SK-N-SH treated with all-trans-retinoic acid at 6 μM for 48 hours (cell line): ENCODE results near the gene AMACR.

Source experiments
- ATAC-seq: fragments of 200-7000 bp; cut with Tn5 transposase; 3 replicates; pipeline ENCODE4 v1.9.1; 2020; ENCODE audit warnings: mild to moderate bottlenecking, moderate library complexity
- ARNTL ChIP-seq: fragments of 450-650 bp; formaldehyde crosslinking; IDR thresholded peaks from 2 replicates; pipeline ENCODE4 v1.5.0; 2020; ENCODE audit warnings: low read depth, mild to moderate bottlenecking, moderate library complexity, borderline replicate concordance
- BACH2 ChIP-seq: fragments of 250-450 bp; sonication (Bioruptor Pico); IDR thresholded peaks from 2 replicates; pipeline ENCODE4 v1.9.0; 2021; ENCODE audit warnings: mild to moderate bottlenecking, borderline replicate concordance
- CREB5 ChIP-seq: fragments of 250-450 bp; sonication (Bioruptor Pico); IDR thresholded peaks from 2 replicates; pipeline ENCODE4 v1.5.1; 2020; ENCODE audit warnings: low read depth, mild to moderate bottlenecking, moderate library complexity
- CSDC2 ChIP-seq: fragments of 250-450 bp; sonication (Bioruptor Pico); IDR thresholded peaks from 2 replicates; pipeline ENCODE4 v1.5.0; 2020; ENCODE audit warnings: mild to moderate bottlenecking, moderate library complexity
- ESRRG ChIP-seq: fragments of 250-450 bp; sonication (Bioruptor Pico); IDR thresholded peaks from 2 replicates; pipeline ENCODE4 v1.6.1; 2021; ENCODE audit warnings: mild to moderate bottlenecking
- GLIS3 ChIP-seq: fragments of 250-450 bp; sonication (Bioruptor Pico); IDR thresholded peaks from 2 replicates; pipeline ENCODE4 v1.5.0; 2020; ENCODE audit warnings: mild to moderate bottlenecking, moderate library complexity
- ISL1 ChIP-seq: fragments of 250-450 bp; sonication (Bioruptor Pico); IDR thresholded peaks from 2 replicates; pipeline ENCODE4 v2.1.2; 2022; ENCODE audit warnings: mild to moderate bottlenecking, moderate library complexity
- OSR1 ChIP-seq: fragments of 250-450 bp; sonication (Bioruptor Pico); IDR thresholded peaks from 2 replicates; pipeline ENCODE4 v1.8.0; 2022; ENCODE audit warnings: moderate library complexity, mild to moderate bottlenecking, inconsistent platforms
- PATZ1 ChIP-seq: fragments of 250-450 bp; sonication (Bioruptor Pico); IDR thresholded peaks from 2 replicates; pipeline ENCODE4 v1.8.0; 2020; ENCODE audit warnings: mild to moderate bottlenecking, moderate library complexity, borderline replicate concordance
- POU6F1 ChIP-seq: fragments of 250-450 bp; sonication (Bioruptor Pico); IDR thresholded peaks from 2 replicates; pipeline ENCODE4 v1.8.0; 2021; ENCODE audit warnings: low read depth, mild to moderate bottlenecking, moderate library complexity, borderline replicate concordance
- PPARA ChIP-seq: fragments of 250-450 bp; sonication (Bioruptor Pico); IDR thresholded peaks from 2 replicates; pipeline ENCODE4 v1.5.0; 2020; ENCODE audit warnings: mild to moderate bottlenecking, borderline replicate concordance
- RARB ChIP-seq: fragments of 250-450 bp; sonication (Bioruptor Pico); IDR thresholded peaks from 2 replicates; pipeline ENCODE4 v1.8.0; 2021; ENCODE audit warnings: mild to moderate bottlenecking, moderate library complexity
- SNAI2 ChIP-seq: fragments of 250-450 bp; sonication (Bioruptor Pico); IDR thresholded peaks from 2 replicates; pipeline ENCODE4 v1.5.0; 2020; ENCODE audit warnings: mild to moderate bottlenecking, moderate library complexity
- TCF4 ChIP-seq: fragments of 250-450 bp; sonication (Bioruptor Pico); IDR thresholded peaks from 2 replicates; pipeline ENCODE4 v1.8.0; 2021; ENCODE audit warnings: mild to moderate bottlenecking, moderate library complexity, borderline replicate concordance
- ZC3H10 ChIP-seq: fragments of 250-450 bp; sonication (Bioruptor Pico); IDR thresholded peaks from 2 replicates; pipeline ENCODE4 v1.5.1; 2021; ENCODE audit warnings: mild to moderate bottlenecking, moderate library complexity
- ZFP3 ChIP-seq: fragments of 250-450 bp; sonication (Bioruptor Pico); IDR thresholded peaks from 2 replicates; pipeline ENCODE4 v1.5.0; 2020; ENCODE audit warnings: mild to moderate bottlenecking, moderate library complexity
- ZFP30 ChIP-seq: fragments of 450-650 bp; formaldehyde crosslinking; IDR thresholded peaks from 2 replicates; pipeline ENCODE4 v1.5.0; 2022; ENCODE audit warnings: mild to moderate bottlenecking, moderate library complexity
- ZNF565 ChIP-seq: fragments of 450-650 bp; formaldehyde crosslinking; conservative IDR thresholded peaks from 2 replicates; pipeline ENCODE4 v1.5.0; 2020; ENCODE audit warnings: low read depth, mild to moderate bottlenecking, moderate library complexity
- ZNF70 ChIP-seq: fragments of 450-650 bp; formaldehyde crosslinking; IDR thresholded peaks from 2 replicates; pipeline ENCODE4 v1.5.0; 2020; ENCODE audit warnings: mild to moderate bottlenecking, moderate library complexity
- ZNF8 ChIP-seq: fragments of 450-650 bp; formaldehyde crosslinking; IDR thresholded peaks from 2 replicates; pipeline ENCODE4 v1.5.0; 2020; ENCODE audit warnings: mild to moderate bottlenecking, moderate library complexity
- TF ChIP-seq, protein P1 (sequence below): fragments of 250-450 bp; sonication (Bioruptor Pico); IDR thresholded peaks from 2 replicates; pipeline ENCODE4 v1.5.0; 2020; ENCODE audit warnings: mild to moderate bottlenecking, moderate library complexity
- TF ChIP-seq, protein P2 (sequence below): fragments of 250-450 bp; sonication (Bioruptor Pico); IDR thresholded peaks from 2 replicates; pipeline ENCODE4 v1.5.1; 2021; ENCODE audit warnings: mild to moderate bottlenecking, moderate library complexity

AMACR gene

GRCh38 chr5:34005211-34005610 is 2.6 kb downstream of the AMACR start:
- no peak for ATAC-seq
- no peak for TF ChIP-seq SNAI2
- no peak for TF ChIP-seq POU6F1 (CRISPR knock-in tag)
- TF ChIP-seq ISL1 = no peak
- TF ChIP-seq ESRRG (CRISPR knock-in tag) = no peak
- no peak for TF ChIP-seq TCF4 (CRISPR knock-in tag)

GRCh38 chr5:34003941-34004340 is 3.9 kb downstream of the AMACR start:
- TF ChIP-seq OSR1 (no peak), ZC3H10 (CRISPR knock-in tag) (no peak), RARB (no peak), SNAI2 (no peak), ZFP3 (CRISPR knock-in tag) (no peak), GLIS3 (no peak), ZNF565 (no peak), ZFP30 (CRISPR knock-in tag) (no peak), ARNTL (CRISPR knock-in tag) (no peak), CSDC2 (CRISPR knock-in tag) (no peak), ZNF70 (CRISPR knock-in tag) (no peak), BACH2 (CRISPR knock-in tag) (no peak), ISL1 (no peak), PPARA (no peak), CREB5 (CRISPR knock-in tag) (no peak), ZNF8 (CRISPR knock-in tag) (no peak)
- TF ChIP-seq, protein P1, sequence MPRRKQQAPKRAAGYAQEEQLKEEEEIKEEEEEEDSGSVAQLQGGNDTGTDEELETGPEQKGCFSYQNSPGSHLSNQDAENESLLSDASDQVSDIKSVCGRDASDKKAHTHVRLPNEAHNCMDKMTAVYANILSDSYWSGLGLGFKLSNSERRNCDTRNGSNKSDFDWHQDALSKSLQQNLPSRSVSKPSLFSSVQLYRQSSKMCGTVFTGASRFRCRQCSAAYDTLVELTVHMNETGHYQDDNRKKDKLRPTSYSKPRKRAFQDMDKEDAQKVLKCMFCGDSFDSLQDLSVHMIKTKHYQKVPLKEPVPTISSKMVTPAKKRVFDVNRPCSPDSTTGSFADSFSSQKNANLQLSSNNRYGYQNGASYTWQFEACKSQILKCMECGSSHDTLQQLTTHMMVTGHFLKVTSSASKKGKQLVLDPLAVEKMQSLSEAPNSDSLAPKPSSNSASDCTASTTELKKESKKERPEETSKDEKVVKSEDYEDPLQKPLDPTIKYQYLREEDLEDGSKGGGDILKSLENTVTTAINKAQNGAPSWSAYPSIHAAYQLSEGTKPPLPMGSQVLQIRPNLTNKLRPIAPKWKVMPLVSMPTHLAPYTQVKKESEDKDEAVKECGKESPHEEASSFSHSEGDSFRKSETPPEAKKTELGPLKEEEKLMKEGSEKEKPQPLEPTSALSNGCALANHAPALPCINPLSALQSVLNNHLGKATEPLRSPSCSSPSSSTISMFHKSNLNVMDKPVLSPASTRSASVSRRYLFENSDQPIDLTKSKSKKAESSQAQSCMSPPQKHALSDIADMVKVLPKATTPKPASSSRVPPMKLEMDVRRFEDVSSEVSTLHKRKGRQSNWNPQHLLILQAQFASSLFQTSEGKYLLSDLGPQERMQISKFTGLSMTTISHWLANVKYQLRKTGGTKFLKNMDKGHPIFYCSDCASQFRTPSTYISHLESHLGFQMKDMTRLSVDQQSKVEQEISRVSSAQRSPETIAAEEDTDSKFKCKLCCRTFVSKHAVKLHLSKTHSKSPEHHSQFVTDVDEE = no peak
- TF ChIP-seq, protein P2, sequence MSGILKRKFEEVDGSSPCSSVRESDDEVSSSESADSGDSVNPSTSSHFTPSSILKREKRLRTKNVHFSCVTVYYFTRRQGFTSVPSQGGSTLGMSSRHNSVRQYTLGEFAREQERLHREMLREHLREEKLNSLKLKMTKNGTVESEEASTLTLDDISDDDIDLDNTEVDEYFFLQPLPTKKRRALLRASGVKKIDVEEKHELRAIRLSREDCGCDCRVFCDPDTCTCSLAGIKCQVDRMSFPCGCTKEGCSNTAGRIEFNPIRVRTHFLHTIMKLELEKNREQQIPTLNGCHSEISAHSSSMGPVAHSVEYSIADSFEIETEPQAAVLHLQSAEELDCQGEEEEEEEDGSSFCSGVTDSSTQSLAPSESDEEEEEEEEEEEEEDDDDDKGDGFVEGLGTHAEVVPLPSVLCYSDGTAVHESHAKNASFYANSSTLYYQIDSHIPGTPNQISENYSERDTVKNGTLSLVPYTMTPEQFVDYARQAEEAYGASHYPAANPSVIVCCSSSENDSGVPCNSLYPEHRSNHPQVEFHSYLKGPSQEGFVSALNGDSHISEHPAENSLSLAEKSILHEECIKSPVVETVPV = no peak
- ATAC-seq = no peak

GRCh38 chr5:34002629-34003328 is 5.1 kb downstream of the AMACR start:
- TF ChIP-seq PATZ1 (CRISPR knock-in tag) = no peak
- no peak for TF ChIP-seq POU6F1 (CRISPR knock-in tag)
- no peak for TF ChIP-seq PPARA
- no peak for TF ChIP-seq ZFP3 (CRISPR knock-in tag)
- TF ChIP-seq CREB5 (CRISPR knock-in tag) = no peak
- no peak for TF ChIP-seq SNAI2
- TF ChIP-seq, all 23 proteins: peak for 0
- no peak for ATAC-seq
